HPDE6-E6E7 (cell line): ENCODE measurements around the gene PPARD.
"Not testable (repeated sequence)": the region's sequence is repeated elsewhere in the genome, so short reads cannot be mapped to it uniquely, and the experiment has no call there.

Experiments
- DNase-seq: peaks from one replicate; pipeline ENCODE4 v3.0.0; 2011; ENCODE audit warnings: missing footprints; ENCODE audit errors: extremely low spot score

Gene PPARD

GRCh38 chr6:35312076-35312800, 30.1 kb upstream of the PPARD start:
- DNase-seq = no peak

GRCh38 chr6:35312807-35313206, 29.6 kb upstream of the PPARD start:
- no peak for DNase-seq

- no peak for DNase-seq
Measured at GRCh38 chr6:35317483-35318195, 24.7 kb upstream of the PPARD start.

GRCh38 chr6:35318196-35319171, 23.9 kb upstream of the PPARD start:
- DNase-seq = peak; percentile 39

- no peak for DNase-seq
Measured at GRCh38 chr6:35319346-35320030, 22.9 kb upstream of the PPARD start.

- DNase-seq = no peak
Measured at GRCh38 chr6:35320031-35320410, 22.3 kb upstream of the PPARD start.

- DNase-seq = no peak
Measured at GRCh38 chr6:35321091-35321490, 21.3 kb upstream of the PPARD start.

GRCh38 chr6:35327349-35328027, 14.9 kb upstream of the PPARD start:
- DNase-seq = peak; percentile 72

GRCh38 chr6:35328108-35328723, 14.1 kb upstream of the PPARD start:
- DNase-seq = no peak

- DNase-seq = not testable (repeated sequence)
Measured at GRCh38 chr6:35328965-35329364, 13.4 kb upstream of the PPARD start.

GRCh38 chr6:35330541-35331119, 11.7 kb upstream of the PPARD start:
- no peak for DNase-seq

GRCh38 chr6:35332074-35332887, 10.1 kb upstream of the PPARD start:
- DNase-seq = not testable (repeated sequence)

- no peak for DNase-seq
Measured at GRCh38 chr6:35341557-35341956, 801 bp upstream of the PPARD start.

GRCh38 chr6:35343092-35343834, 905 bp downstream of the PPARD start:
- no peak for DNase-seq

GRCh38 chr6:35343835-35344550, 1.6 kb downstream of the PPARD start:
- no peak for DNase-seq

- DNase-seq = no peak
Measured at GRCh38 chr6:35351422-35351821, 9.1 kb downstream of the PPARD start.

- no peak for DNase-seq
Measured at GRCh38 chr6:35352735-35353134, 10.4 kb downstream of the PPARD start.
